Chondrocyte (in vitro differentiated cells): ENCODE measurements around the gene F2RL3. TPM values are rescaled to one million over a fixed set of nuclear protein-coding genes. Genes with fewer than 3 reads are reported as not detected.

Experiments
- DNase-seq: peaks from one replicate; pipeline ENCODE4 v3.0.0; 2021; ENCODE audit warnings: mixed read lengths, low spot score
- H3K27ac Mint-ChIP-seq: one replicate; pipeline ENCODE4 v1.8.0; 2021; ENCODE audit warnings: mild to moderate bottlenecking, moderate library complexity, mixed read lengths; ENCODE audit not compliant: unreplicated experiment
- H3K27me3 Mint-ChIP-seq: 2 replicates; pipeline ENCODE4 v1.8.0; 2021; ENCODE audit warnings: low read depth, mixed read lengths
- H3K36me3 Mint-ChIP-seq: 2 replicates; pipeline ENCODE4 v1.8.0; 2021; ENCODE audit warnings: low read depth, mixed read lengths
- H3K4me1 Mint-ChIP-seq: 2 replicates; pipeline ENCODE4 v1.8.0; 2021; ENCODE audit warnings: low read depth, mild to moderate bottlenecking, mixed read lengths
- H3K4me3 Mint-ChIP-seq: one replicate; pipeline ENCODE4 v1.8.0; 2021; ENCODE audit warnings: mild to moderate bottlenecking, moderate library complexity, mixed read lengths; ENCODE audit not compliant: unreplicated experiment
- H3K9me3 Mint-ChIP-seq: 2 replicates; pipeline ENCODE4 v1.8.0; 2021; ENCODE audit warnings: low read depth, mixed read lengths
- CTCF ChIP-seq: fragments of 200-600 bp; sonication (generic); IDR thresholded peaks from 2 replicates; pipeline ENCODE4 v1.5.0; 2021; ENCODE audit warnings: antibody characterized with exemption, mild to moderate bottlenecking, moderate library complexity
- total RNA-seq: library from RNA; stranded (reverse); gene quantifications from 3 replicates; pipeline ENCODE4 v1.2.1, GENCODE V29; 2021

The F2RL3 gene
- total RNA-seq, 1 donor from 2014 or later = 0.05 TPM

- no peak for DNase-seq
- Mint-ChIP-seq H3K36me3 (peaks cover 35% of the 10 kb centered on the region), H3K27me3 (no peaks in the 10 kb centered on the region), H3K9me3 (no peaks in the 10 kb centered on the region), H3K4me1 (no peaks in the 10 kb centered on the region), H3K4me3 (no peak overlapping the region), H3K27ac (no peak overlapping the region)
- TF ChIP-seq CTCF = no peak
Measured at GRCh38 chr19:16868423-16869130, 20.2 kb upstream of the F2RL3 start.

- H3K4me3 Mint-ChIP-seq = no peak overlapping the region
- H3K27ac Mint-ChIP-seq = no peak overlapping the region
- H3K27me3 Mint-ChIP-seq = no peaks in the 10 kb centered on the region
- no peaks in the 10 kb centered on the region for H3K9me3 Mint-ChIP-seq
- TF ChIP-seq CTCF = no peak
- H3K4me1 Mint-ChIP-seq = no peaks in the 10 kb centered on the region
- DNase-seq = no peak
- H3K36me3 Mint-ChIP-seq = peaks cover 39% of the 10 kb centered on the region
Measured at GRCh38 chr19:16869331-16869972, 19.3 kb upstream of the F2RL3 start.

GRCh38 chr19:16871871-16872270 lies 16.9 kb upstream of the F2RL3 start:
- Mint-ChIP-seq H3K9me3 (no peaks in the 10 kb centered on the region), H3K4me3 (no peak overlapping the region), H3K36me3 (peaks cover 38% of the 10 kb centered on the region), H3K27ac (no peak overlapping the region), H3K27me3 (no peaks in the 10 kb centered on the region), H3K4me1 (no peaks in the 10 kb centered on the region)
- no peak for DNase-seq
- no peak for TF ChIP-seq CTCF

- Mint-ChIP-seq H3K27ac (no peak overlapping the region), H3K4me3 (no peak overlapping the region), H3K27me3 (no peaks in the 10 kb centered on the region), H3K36me3 (peaks cover 36% of the 10 kb centered on the region), H3K4me1 (no peaks in the 10 kb centered on the region), H3K9me3 (no peaks in the 10 kb centered on the region)
- no peak for TF ChIP-seq CTCF
- no peak for DNase-seq
Measured at GRCh38 chr19:16872728-16873127, 16.1 kb upstream of the F2RL3 start.

GRCh38 chr19:16873594-16873993 lies 15.2 kb upstream of the F2RL3 start:
- peak overlapping the region; percentile 45 for H3K27ac Mint-ChIP-seq
- H3K36me3 Mint-ChIP-seq = peaks cover 33% of the 10 kb centered on the region
- no peak for TF ChIP-seq CTCF
- no peaks in the 10 kb centered on the region for H3K4me1 Mint-ChIP-seq
- no peak for DNase-seq
- H3K9me3 Mint-ChIP-seq = no peaks in the 10 kb centered on the region
- H3K27me3 Mint-ChIP-seq = no peaks in the 10 kb centered on the region
- H3K4me3 Mint-ChIP-seq = no peak overlapping the region
